Mucosa of gallbladder (tissue), 1 donor: ENCODE results near the gene OPTC. TPM values are rescaled to one million over a fixed set of nuclear protein-coding genes. Genes with fewer than 3 reads are reported as not detected.

Experiments
- DNase-seq: peaks from one replicate; pipeline ENCODE4 v3.0.0-alpha.2; 2020; ENCODE audit warnings: low spot score
- total RNA-seq: library from RNA; stranded (reverse); gene quantifications from one replicate; pipeline ENCODE4 v1.2.1, GENCODE V29; 2021
- donor health status: DM: no; HTN: no; CAD: no.

OPTC gene
- total RNA-seq, 1 donor from 2014 or later = not detected

- peak; percentile 42 for DNase-seq
Measured at GRCh38 chr1:203558064-203558760, 64.3 kb downstream of the OPTC start.

Other genes with a start within 250 kb of the OPTC start
- gene BTG2, start 188.6 kb upstream of the OPTC start, total RNA-seq = 111 TPM
- gene FMOD, start 143.0 kb upstream of the OPTC start, total RNA-seq = 272 TPM
- gene PRELP, start 18.3 kb upstream of the OPTC start, total RNA-seq = 72.1 TPM
- gene ATP2B4, start 132.7 kb downstream of the OPTC start, total RNA-seq = 107 TPM